ENCODE results near the gene NACC2. TPM values are rescaled to one million over a fixed set of nuclear protein-coding genes. Genes with fewer than 3 reads are reported as not detected.

Gene NACC2
- total RNA-seq, 4 donors from 2014 or later, result 26.0 to 51.7 (median 43.5) TPM

DNA sequence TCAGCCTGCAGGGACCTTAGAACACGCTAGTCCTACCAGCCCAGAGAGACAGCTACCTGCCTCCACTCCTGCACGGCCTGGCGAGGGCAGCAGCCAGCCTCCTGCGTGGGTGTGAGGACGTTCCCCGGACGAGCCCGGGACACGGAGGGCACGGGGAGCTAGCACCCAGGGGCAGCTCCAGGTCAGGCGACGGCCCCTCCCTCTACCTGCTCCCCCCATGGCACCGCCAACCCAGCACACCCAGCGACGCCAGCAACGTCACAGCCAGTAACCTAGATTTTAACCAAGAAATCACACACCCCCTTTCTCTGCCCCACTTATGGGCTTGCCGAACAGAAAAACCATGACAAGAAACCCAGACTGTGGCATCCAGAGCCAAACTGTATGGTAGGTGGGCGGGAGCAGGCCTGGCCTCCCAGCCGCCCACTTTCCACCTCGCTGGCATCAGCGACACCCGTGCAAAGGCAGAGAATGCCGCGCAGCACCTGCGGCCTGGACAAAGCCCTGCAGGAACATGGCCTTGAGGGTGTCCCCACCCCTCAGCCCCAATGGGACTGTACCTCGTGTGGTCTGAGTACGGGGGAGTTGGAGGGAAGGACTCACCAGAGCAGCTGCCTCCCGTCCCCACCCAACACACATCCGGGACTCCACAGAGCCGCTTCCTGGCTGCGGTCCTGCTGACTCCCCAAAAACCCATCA is 47.9 kb downstream of the NACC2 start:
- no peak for ATAC-seq
- in situ Hi-C loops (cut with MboI; ENCODE audit: low sequenced_read_pairs in 4 of 4) (no loop called here), intact Hi-C loops (cut with DNase I; ENCODE audit: low total_unique reads) (no loop called here)
- DNase-seq, result no peak
- TF ChIP-seq, protein P1, sequence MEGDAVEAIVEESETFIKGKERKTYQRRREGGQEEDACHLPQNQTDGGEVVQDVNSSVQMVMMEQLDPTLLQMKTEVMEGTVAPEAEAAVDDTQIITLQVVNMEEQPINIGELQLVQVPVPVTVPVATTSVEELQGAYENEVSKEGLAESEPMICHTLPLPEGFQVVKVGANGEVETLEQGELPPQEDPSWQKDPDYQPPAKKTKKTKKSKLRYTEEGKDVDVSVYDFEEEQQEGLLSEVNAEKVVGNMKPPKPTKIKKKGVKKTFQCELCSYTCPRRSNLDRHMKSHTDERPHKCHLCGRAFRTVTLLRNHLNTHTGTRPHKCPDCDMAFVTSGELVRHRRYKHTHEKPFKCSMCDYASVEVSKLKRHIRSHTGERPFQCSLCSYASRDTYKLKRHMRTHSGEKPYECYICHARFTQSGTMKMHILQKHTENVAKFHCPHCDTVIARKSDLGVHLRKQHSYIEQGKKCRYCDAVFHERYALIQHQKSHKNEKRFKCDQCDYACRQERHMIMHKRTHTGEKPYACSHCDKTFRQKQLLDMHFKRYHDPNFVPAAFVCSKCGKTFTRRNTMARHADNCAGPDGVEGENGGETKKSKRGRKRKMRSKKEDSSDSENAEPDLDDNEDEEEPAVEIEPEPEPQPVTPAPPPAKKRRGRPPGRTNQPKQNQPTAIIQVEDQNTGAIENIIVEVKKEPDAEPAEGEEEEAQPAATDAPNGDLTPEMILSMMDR (IDR thresholded peaks at IDR 0.05 in 4 of 5, conservative IDR thresholded peaks at IDR 0.05 in 1 of 5), result no peak
- no peak for TF ChIP-seq POLR2A (IDR thresholded peaks at IDR 0.05)
- H3K27me3 ChIP-seq, result no peaks in the 10 kb centered on the region
- peaks cover 0 to 21% of the 10 kb centered on the region in 2 donors for H3K36me3 ChIP-seq
- no peak overlapping the region for H3K4me3 ChIP-seq
- H3K4me1 ChIP-seq, result peaks cover 4 to 12% of the 10 kb centered on the region in 2 donors
- no peaks in the 10 kb centered on the region for H3K9me3 ChIP-seq
- H3K27ac ChIP-seq, result no peak overlapping the region

DNA sequence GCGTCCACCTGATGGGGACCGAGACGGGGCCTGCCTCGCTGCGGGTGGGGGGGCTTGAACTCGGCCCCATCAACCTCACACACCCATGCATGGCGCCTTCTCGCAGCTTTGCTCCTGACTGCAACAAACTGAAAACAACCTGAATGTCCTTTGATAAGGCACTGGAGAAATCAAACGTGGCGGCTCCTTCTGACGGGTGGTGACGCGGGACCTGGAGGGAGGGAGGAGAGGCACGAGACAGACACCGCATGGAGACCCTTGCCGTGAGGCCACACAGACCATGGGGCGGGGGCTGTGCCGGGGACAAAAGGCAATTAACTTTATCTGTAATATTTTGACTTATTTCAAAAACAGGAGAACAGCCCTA is 48.6 kb downstream of the NACC2 start:
- Histone ChIP-seq H3K4me1 (peaks cover 0 to 6% of the 10 kb centered on the region in 2 donors), H3K27me3 (no peaks in the 10 kb centered on the region), H3K4me3 (no peak overlapping the region), H3K27ac (no peak overlapping the region), H3K36me3 (peaks cover 0 to 21% of the 10 kb centered on the region in 2 donors), H3K9me3 (no peaks in the 10 kb centered on the region)
- intact Hi-C loops (cut with DNase I; ENCODE audit: low total_unique reads), result no loop called here
- no peak for ATAC-seq
- DNase-seq, result no peak
- in situ Hi-C loops (cut with MboI; ENCODE audit: low sequenced_read_pairs in 4 of 4), result no loop called here
- TF ChIP-seq, protein P1 (IDR thresholded peaks at IDR 0.05 in 4 of 5, conservative IDR thresholded peaks at IDR 0.05 in 1 of 5), result no peak
- TF ChIP-seq POLR2A (IDR thresholded peaks at IDR 0.05), result no peak

GRCh38 chr9:136045595-136046553 is 49.2 kb downstream of the NACC2 start:
- H3K4me1 ChIP-seq, result peaks cover 0 to under 1% of the 10 kb centered on the region in 2 donors

DNA sequence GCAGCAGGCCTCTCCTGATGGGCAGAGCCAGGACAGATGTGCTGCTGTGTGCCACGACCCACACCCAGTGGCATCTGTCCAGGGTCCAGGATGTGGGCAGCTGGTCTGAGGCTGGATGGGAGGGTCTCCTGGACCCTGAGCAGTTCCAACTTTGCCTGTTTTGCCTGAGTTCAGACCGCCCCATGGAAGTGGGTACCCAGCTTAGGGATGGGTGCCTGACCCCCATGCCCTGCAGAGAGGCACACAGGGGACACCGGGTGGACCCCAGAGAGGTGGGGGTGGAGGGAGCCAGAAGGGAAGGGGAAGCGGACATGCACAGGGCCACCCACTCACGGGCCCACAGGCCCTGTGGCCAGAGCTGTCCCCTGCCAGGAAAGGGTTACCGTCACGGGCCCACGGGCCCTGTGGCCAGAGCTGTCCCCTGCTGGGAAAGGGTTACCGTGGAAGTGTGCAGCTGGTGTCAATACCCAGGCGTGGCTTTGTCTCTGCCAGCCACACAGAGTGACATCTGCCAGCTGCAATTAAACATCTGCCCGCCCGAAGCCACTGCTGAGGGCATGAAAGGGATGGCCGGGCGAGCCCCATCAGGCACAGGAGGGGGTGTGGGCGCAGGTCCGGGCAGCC is 50.0 kb downstream of the NACC2 start:
- Histone ChIP-seq H3K4me1 (no peaks in the 10 kb centered on the region), H3K9me3 (no peaks in the 10 kb centered on the region), H3K27me3 (no peaks in the 10 kb centered on the region), H3K27ac (no peak overlapping the region), H3K36me3 (peaks cover 0 to 19% of the 10 kb centered on the region in 2 donors), H3K4me3 (no peak overlapping the region)
- intact Hi-C loops (cut with DNase I; ENCODE audit: low total_unique reads), result no loop called here
- ATAC-seq (no peak), DNase-seq (no peak)
- in situ Hi-C loops (cut with MboI; ENCODE audit: low sequenced_read_pairs in 4 of 4), result no loop called here
- no peak for TF ChIP-seq POLR2A (IDR thresholded peaks at IDR 0.05)
- TF ChIP-seq, protein P1 (IDR thresholded peaks at IDR 0.05 in 4 of 5, conservative IDR thresholded peaks at IDR 0.05 in 1 of 5), result no peak

More at GRCh38 chr9:136045595-136046553, 49.2 kb downstream of the NACC2 start:
- ATAC-seq (no peak), DNase-seq (no peak)
- Histone ChIP-seq H3K4me3 (no peak overlapping the region), H3K36me3 (peaks cover 0 to 21% of the 10 kb centered on the region in 2 donors), H3K27me3 (no peaks in the 10 kb centered on the region), H3K9me3 (no peaks in the 10 kb centered on the region), H3K27ac (no peak overlapping the region)
- no peak for TF ChIP-seq POLR2A (IDR thresholded peaks at IDR 0.05)
- TF ChIP-seq, protein P1 (IDR thresholded peaks at IDR 0.05 in 4 of 5, conservative IDR thresholded peaks at IDR 0.05 in 1 of 5), result no peak
- intact Hi-C loops (cut with DNase I; ENCODE audit: low total_unique reads) (no loop called here), in situ Hi-C loops (cut with MboI; ENCODE audit: low sequenced_read_pairs in 4 of 4) (no loop called here)

Data from gastrocnemius medialis (tissue), 4 donors.